Measurements from ENCODE around the gene TMX1. TPM values are rescaled to one million over a fixed set of nuclear protein-coding genes. Genes with fewer than 3 reads are reported as not detected.

The TMX1 gene
- total and polyA plus RNA-seq, 11 donors = 3.2 to 18.6 (median 8.9) TPM

- ATAC-seq (no peak), DNase-seq (no peak)
- no peak overlapping the region for H3K27ac ChIP-seq
- WGBS, 4 donors = 71 to 89% (median 82%) methylated on average over 3 of the region's 3 CpGs
- no peak overlapping the region for H3K4me3 ChIP-seq
- no peaks in the 10 kb centered on the region for H3K36me3 ChIP-seq
- H3K4me1 ChIP-seq = peaks cover 0 to 23% (median 6%) of the 10 kb centered on the region in 12 donors
- TF ChIP-seq, protein P1, sequence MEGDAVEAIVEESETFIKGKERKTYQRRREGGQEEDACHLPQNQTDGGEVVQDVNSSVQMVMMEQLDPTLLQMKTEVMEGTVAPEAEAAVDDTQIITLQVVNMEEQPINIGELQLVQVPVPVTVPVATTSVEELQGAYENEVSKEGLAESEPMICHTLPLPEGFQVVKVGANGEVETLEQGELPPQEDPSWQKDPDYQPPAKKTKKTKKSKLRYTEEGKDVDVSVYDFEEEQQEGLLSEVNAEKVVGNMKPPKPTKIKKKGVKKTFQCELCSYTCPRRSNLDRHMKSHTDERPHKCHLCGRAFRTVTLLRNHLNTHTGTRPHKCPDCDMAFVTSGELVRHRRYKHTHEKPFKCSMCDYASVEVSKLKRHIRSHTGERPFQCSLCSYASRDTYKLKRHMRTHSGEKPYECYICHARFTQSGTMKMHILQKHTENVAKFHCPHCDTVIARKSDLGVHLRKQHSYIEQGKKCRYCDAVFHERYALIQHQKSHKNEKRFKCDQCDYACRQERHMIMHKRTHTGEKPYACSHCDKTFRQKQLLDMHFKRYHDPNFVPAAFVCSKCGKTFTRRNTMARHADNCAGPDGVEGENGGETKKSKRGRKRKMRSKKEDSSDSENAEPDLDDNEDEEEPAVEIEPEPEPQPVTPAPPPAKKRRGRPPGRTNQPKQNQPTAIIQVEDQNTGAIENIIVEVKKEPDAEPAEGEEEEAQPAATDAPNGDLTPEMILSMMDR (IDR thresholded peaks at IDR 0.05) = no peak
- no peak for TF ChIP-seq POLR2A (IDR thresholded peaks at IDR 0.05)
- no peaks in the 10 kb centered on the region for H3K9me3 ChIP-seq
- intact Hi-C loops (cut with DNase I) = no loop called here
- no peaks in the 10 kb centered on the region for H3K27me3 ChIP-seq
Observed at GRCh38 chr14:51302295-51303030, 62.4 kb downstream of the TMX1 start.

DNA sequence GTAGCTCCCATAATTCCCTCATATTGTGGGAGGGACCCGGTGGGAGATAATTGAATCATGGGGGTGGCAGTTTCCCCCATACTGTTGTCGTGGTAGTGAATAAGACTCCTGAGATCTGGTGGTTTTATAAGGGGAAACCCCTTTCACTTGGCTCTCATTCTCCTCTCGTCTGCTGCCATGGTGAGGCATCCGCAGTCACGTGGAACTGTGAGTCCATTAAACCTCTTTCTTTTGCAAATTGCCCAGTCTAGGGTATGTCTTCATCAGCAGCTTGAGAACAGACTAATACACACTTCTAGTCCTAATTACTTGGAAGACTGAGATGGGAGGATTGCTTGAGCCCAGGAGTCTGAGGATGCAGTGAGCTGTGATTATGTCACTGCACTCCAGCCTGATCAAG lies 64.4 kb downstream of the TMX1 start:
- Histone ChIP-seq H3K9me3 (no peaks in the 10 kb centered on the region), H3K27me3 (no peaks in the 10 kb centered on the region), H3K4me1 (peaks cover 0 to 18% (median 2%) of the 10 kb centered on the region in 12 donors), H3K36me3 (no peaks in the 10 kb centered on the region), H3K27ac (no peak overlapping the region), H3K4me3 (no peak overlapping the region)
- no peak for TF ChIP-seq POLR2A (IDR thresholded peaks at IDR 0.05)
- TF ChIP-seq, protein P1 (IDR thresholded peaks at IDR 0.05) = no peak
- ATAC-seq = no peak
- WGBS, 4 donors = 88 to 92% (median 90%) methylated on average over 5 of the region's 5 CpGs
- intact Hi-C loops (cut with DNase I) = no loop called here
- no peak for DNase-seq

DNA sequence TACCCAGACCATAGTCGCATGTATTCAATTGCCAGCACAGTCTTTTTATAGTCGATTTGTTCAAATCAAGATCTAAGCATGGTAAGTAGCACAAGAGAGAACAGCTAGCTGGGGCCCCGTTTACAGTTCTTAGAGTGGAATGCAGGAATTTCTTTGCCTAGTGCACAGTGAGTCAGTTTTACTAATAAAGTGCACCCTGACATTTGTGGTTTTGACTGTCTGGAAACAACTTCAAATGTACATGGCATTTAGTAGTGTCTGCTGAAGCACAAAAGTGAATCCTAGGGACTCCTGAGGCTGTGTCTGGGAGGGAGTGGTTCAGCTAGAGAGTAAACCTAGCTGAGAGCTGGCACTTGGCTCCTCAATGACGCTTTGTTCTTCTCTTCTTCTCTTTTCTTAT lies 64.9 kb downstream of the TMX1 start:
- no peak for DNase-seq
- no peak overlapping the region for H3K27ac ChIP-seq
- ATAC-seq = peak in 1 of 4 donors; percentile 28
- no peak overlapping the region for H3K4me3 ChIP-seq
- WGBS, 4 donors = 75 to 84% (median 82%) methylated on average over 4 of the region's 4 CpGs
- no peaks in the 10 kb centered on the region for H3K9me3 ChIP-seq
- peaks cover 0 to 20% (median 2%) of the 10 kb centered on the region in 12 donors for H3K4me1 ChIP-seq
- no peaks in the 10 kb centered on the region for H3K36me3 ChIP-seq
- TF ChIP-seq, protein P1 (IDR thresholded peaks at IDR 0.05) = no peak
- no peak for TF ChIP-seq POLR2A (IDR thresholded peaks at IDR 0.05)
- intact Hi-C loops (cut with DNase I) = no loop called here
- no peaks in the 10 kb centered on the region for H3K27me3 ChIP-seq

DNA sequence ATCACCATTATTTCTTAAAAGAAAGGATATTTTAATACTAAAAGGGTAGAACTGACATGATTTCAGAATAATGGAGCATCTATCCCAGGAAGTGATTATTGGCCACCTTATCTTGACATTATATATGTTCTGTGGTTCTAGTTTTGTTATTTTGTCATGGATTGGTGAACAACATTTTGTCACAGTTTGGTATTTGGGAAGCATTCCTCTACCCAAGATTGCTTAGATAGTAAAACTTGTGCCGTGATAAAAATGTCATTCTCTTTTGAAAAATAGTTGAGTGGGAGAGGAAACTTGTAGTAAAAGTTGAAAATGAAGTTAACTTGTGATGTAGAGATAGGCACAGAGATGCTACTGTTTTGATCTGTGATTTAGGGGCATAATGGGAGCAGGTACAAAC lies 65.7 kb downstream of the TMX1 start:
- Histone ChIP-seq H3K9me3 (no peaks in the 10 kb centered on the region), H3K36me3 (no peaks in the 10 kb centered on the region), H3K27ac (no peak overlapping the region), H3K4me3 (no peak overlapping the region), H3K27me3 (no peaks in the 10 kb centered on the region), H3K4me1 (peaks cover 0 to 28% (median 7%) of the 10 kb centered on the region in 12 donors)
- DNase-seq (no peak), ATAC-seq (no peak)
- no peak for TF ChIP-seq POLR2A (IDR thresholded peaks at IDR 0.05)
- TF ChIP-seq, protein P1 (IDR thresholded peaks at IDR 0.05) = no peak
- intact Hi-C loops (cut with DNase I) = no loop called here
- WGBS, 4 donors = 91 to 100% (median 97%) methylated on average over 1 of the region's 1 CpG

Other genes with a start within 250 kb of the TMX1 start
- 1 to 10 TPM in 1 of 9 donors, under 1 TPM in 8; 0.20 to 1.7 (median 0.74) TPM for gene TRIM9, start 145.1 kb upstream of the TMX1 start, total RNA-seq
- under 1 TPM; 0.34 to 0.47 TPM for gene TRIM9, start 145.1 kb upstream of the TMX1 start, polyA plus RNA-seq

Measured in heart left ventricle (tissue), 16 donors.